A549 (cell line): Measurements from ENCODE around the gene SLC35F4.

Experiments
- E2F6 ChIP-seq: IDR thresholded peaks from 2 replicates; pipeline ENCODE4 v1.6.1; 2012; ENCODE audit warnings: low read depth, borderline replicate concordance
- NR3C1 ChIP-seq: fragments of >200 bp; sonication (Bioruptor Twin); formaldehyde crosslinking; IDR thresholded peaks from 3 replicates; pipeline ENCODE4 v1.6.1; 2017
- POLR2A ChIP-seq: IDR thresholded peaks from 2 replicates; pipeline ENCODE4 v1.6.1; 2012; ENCODE audit warnings: mild to moderate bottlenecking, low read length

GRCh38 chr14:57846596-57846995, 19.3 kb downstream of the SLC35F4 start:
- TF ChIP-seq POLR2A (no peak), E2F6 (no peak), NR3C1 (no peak)
